DOHH2 (cell line): Measurements from ENCODE around the gene SHROOM2.

Experiments
- CTCF ChIP-seq: fragments of 200-600 bp; sonication (generic); IDR thresholded peaks from one replicate; pipeline ENCODE4 v1.5.1; 2014; ENCODE audit warnings: antibody characterized with exemption, mild to moderate bottlenecking, low read depth, low read length; ENCODE audit not compliant: poor library complexity, severe bottlenecking
- EZH2phosphoT487 ChIP-seq: fragments of 200-600 bp; sonication (generic); IDR thresholded peaks from 2 replicates; pipeline ENCODE4 v1.6.1; 2017; ENCODE audit warnings: borderline replicate concordance, mild to moderate bottlenecking, antibody characterized with exemption, low read length, moderate library complexity, mixed read lengths

GRCh38 chrX:9875801-9876200 is 89.6 kb downstream of the SHROOM2 start:
- TF ChIP-seq CTCF = no peak
- TF ChIP-seq EZH2phosphoT487 = no peak
